WERI-Rb-1 (cell line): ENCODE data around the gene SH2D6.

ENCODE experiments used
- DNase-seq: peaks from one replicate; pipeline ENCODE4 v3.0.0-alpha.2; 2020
- H3K27ac ChIP-seq: fragments of 250-450 bp; sonication (Bioruptor Pico); 2 replicates; pipeline ENCODE4 v1.5.1; 2020; ENCODE audit warnings: mild to moderate bottlenecking, moderate library complexity
- H3K27me3 ChIP-seq: fragments of 250-450 bp; sonication (Bioruptor Pico); 2 replicates; pipeline ENCODE4 v1.5.1; 2021; ENCODE audit warnings: mild to moderate bottlenecking, low read depth, moderate library complexity; ENCODE audit not compliant: insufficient read depth, severe bottlenecking
- H3K36me3 ChIP-seq: fragments of 250-450 bp; sonication (Bioruptor Pico); 2 replicates; pipeline ENCODE4 v1.5.1; 2020; ENCODE audit warnings: mild to moderate bottlenecking, moderate library complexity
- H3K4me3 ChIP-seq: 2 replicates; pipeline ENCODE4 v1.5.1; 2011; ENCODE audit warnings: low read depth, mild to moderate bottlenecking, control low read depth, low read length
- H3K9me3 ChIP-seq: fragments of 250-450 bp; sonication (Bioruptor Pico); 2 replicates; pipeline ENCODE4 v1.5.1; 2021; ENCODE audit warnings: mild to moderate bottlenecking, moderate library complexity; ENCODE audit not compliant: severe bottlenecking
- TF ChIP-seq, protein P1 (sequence below): IDR thresholded peaks from 2 replicates; pipeline ENCODE4 v1.5.1; 2011; ENCODE audit warnings: low read depth, mild to moderate bottlenecking, control low read depth, inconsistent platforms, low read length

Gene SH2D6

DNA sequence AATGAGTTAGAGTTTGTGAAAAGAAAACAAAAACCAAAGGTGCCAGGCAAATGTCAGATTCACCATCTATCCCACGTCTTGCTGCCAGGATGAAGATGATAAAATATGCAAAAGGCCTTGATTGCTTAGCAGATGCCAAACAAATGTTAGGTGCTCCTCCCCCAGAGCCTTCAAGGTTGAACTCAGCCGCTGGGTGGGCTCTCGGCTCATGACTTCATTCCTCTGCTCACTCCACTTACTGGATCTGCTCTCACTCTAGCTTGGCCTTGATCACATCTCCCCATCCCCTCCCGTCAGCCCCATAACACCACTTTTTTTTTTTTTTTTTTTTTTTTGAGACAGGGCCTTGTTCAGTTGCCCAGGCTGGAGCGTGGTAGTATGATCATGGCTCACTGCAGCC, 38.5 kb downstream of the SH2D6 start:
- Histone ChIP-seq H3K4me3 (no peak overlapping the region), H3K36me3 (no peaks in the 10 kb centered on the region), H3K9me3 (no peaks in the 10 kb centered on the region), H3K27me3 (no peaks in the 10 kb centered on the region), H3K27ac (no peak overlapping the region)
- TF ChIP-seq, protein P1, sequence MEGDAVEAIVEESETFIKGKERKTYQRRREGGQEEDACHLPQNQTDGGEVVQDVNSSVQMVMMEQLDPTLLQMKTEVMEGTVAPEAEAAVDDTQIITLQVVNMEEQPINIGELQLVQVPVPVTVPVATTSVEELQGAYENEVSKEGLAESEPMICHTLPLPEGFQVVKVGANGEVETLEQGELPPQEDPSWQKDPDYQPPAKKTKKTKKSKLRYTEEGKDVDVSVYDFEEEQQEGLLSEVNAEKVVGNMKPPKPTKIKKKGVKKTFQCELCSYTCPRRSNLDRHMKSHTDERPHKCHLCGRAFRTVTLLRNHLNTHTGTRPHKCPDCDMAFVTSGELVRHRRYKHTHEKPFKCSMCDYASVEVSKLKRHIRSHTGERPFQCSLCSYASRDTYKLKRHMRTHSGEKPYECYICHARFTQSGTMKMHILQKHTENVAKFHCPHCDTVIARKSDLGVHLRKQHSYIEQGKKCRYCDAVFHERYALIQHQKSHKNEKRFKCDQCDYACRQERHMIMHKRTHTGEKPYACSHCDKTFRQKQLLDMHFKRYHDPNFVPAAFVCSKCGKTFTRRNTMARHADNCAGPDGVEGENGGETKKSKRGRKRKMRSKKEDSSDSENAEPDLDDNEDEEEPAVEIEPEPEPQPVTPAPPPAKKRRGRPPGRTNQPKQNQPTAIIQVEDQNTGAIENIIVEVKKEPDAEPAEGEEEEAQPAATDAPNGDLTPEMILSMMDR = no peak
- DNase-seq = no peak

- Histone ChIP-seq H3K27ac (no peak overlapping the region), H3K4me3 (no peak overlapping the region), H3K9me3 (no peaks in the 10 kb centered on the region), H3K36me3 (no peaks in the 10 kb centered on the region), H3K27me3 (no peaks in the 10 kb centered on the region)
- no peak for DNase-seq
- TF ChIP-seq, protein P1 = no peak
Observed at GRCh38 chr2:85457877-85458316, 39.4 kb downstream of the SH2D6 start.

DNA sequence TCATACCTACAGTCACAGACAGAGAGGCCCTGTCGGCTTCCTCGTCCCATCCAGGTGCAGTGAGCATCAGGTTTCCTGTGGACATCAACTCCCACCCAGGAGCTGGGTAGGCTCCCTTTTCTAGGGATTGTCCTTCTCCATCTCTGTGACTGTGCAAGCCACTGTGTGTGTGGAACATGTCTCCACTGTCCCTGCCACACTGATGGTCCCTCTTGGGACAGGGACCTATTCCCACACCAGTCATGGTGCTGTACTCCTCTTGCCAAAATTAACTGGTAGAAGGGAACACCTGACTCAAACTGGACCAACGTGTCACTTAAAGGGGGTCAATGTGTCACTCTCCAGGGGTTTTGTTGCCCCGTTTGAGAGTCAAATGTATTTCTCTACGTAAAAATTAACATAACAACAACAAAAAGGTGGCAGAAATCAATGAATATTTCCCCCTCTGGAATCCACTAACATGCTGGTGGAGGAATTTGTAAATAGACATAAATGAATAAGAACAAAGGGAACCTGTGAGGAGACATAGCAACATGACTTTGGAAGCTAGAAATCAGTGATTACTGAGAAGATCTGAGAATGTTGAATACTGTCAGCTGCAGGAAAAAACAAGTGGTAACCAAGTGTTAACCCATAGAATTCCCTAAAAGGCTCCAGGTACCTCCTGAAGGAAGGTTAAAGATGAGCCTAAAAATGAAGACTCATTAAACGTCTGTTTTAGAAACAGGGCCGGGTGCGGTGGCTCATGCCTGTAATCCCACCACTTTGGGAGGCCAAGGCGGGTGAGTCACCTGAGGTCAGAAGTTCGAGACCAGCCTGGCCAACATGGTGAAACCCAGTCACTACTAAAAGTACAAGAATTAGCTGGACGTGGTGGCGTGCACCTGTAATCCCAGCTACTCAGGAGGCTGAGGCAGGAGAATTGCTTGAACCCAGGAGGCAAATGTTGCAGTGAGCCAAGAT, 40.4 kb downstream of the SH2D6 start:
- TF ChIP-seq, protein P1 = no peak
- H3K9me3 ChIP-seq = no peaks in the 10 kb centered on the region
- no peak overlapping the region for H3K4me3 ChIP-seq
- H3K27me3 ChIP-seq = no peaks in the 10 kb centered on the region
- no peak overlapping the region for H3K27ac ChIP-seq
- no peak for DNase-seq
- H3K36me3 ChIP-seq = no peaks in the 10 kb centered on the region

DNA sequence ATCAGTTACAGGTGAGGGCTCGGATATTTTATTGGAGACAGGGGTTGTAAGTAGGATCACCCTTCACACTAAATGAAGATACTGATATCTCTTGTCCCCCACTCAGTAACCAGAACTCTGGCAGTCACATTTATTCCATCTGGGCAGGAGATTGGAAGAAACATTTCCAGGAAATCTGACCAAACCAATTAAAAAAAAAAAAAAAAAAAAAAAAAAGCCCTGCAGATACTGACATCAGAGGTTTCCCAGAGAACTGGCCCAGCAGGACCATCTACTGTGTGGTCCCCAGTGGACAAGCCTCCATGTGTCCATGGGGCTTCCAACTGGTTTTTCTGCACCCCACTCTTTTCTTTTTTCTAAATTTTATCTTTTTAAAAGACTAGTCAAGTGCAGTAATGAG, 41.3 kb downstream of the SH2D6 start:
- Histone ChIP-seq H3K27me3 (no peaks in the 10 kb centered on the region), H3K36me3 (no peaks in the 10 kb centered on the region), H3K9me3 (no peaks in the 10 kb centered on the region), H3K27ac (no peak overlapping the region), H3K4me3 (no peak overlapping the region)
- DNase-seq = no peak
- TF ChIP-seq, protein P1 = no peak

- TF ChIP-seq, protein P1 = no peak
- Histone ChIP-seq H3K9me3 (no peaks in the 10 kb centered on the region), H3K36me3 (no peaks in the 10 kb centered on the region), H3K27ac (no peak overlapping the region), H3K27me3 (no peaks in the 10 kb centered on the region), H3K4me3 (no peak overlapping the region)
- no peak for DNase-seq
Observed at GRCh38 chr2:85462322-85462721, 43.8 kb downstream of the SH2D6 start.
